Activated gamma-delta T cell treated with Interleukin-2 at 50 U/mL for 16 hours (primary cell): ENCODE data around the gene SRPK2.

ENCODE experiments used
- DNase-seq: peaks from one replicate; pipeline ENCODE4 v3.0.0-alpha.2; 2020

SRPK2 gene

GRCh38 chr7:105067691-105068090 is 321.0 kb downstream of the SRPK2 start:
- DNase-seq, result no peak
